ENCODE measurements around the gene AJUBA. TPM values are rescaled to one million over a fixed set of nuclear protein-coding genes. Genes with fewer than 3 reads are reported as not detected.

AJUBA gene
- total and polyA plus RNA-seq, 2 of the 8 experiments (the other 6 are each of a cell fraction or from before 2014, with no cell fraction given), result 33.1 to 46.0 TPM

DNA sequence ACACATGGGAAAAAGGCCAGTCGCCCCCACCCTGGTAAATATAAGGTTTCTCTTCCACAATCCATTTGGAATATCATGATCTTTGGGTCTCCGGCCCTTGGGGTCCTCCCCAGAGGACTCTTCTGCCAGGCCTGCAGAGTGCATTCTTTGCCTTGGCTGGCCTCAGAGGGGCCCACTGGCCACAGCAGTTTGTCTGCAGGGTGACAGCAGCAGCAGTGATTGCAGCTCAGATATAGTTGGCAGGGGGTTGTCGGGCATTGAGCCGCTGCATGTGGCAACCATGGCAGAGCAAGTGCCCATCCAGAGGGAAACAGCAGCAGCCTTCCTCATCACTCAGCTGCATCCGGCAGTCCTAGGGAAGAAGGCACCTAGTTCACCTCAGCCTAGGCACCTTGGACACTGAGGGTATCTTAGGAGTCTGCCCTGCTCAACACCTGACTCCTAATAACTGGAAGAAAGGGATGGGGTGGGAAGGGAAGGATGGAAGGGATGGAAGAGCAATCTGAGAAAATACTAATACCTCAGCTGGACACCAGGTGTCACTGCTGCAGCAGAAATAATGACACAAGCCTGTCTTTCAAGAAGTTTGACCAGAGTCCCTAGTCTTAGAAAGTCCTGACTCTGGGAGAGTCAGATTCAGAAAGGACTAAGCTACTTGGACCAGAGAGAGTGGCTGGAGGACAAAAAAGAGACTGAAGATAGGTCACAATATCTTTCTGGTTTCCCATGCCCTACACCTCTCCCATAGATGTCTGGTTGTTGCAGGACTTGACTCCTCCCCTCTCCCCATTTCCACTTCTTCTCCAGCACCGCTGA, 8.9 kb downstream of the AJUBA start:
- Histone ChIP-seq H3K27me3 (replicated peaks in 1 of 4; ENCODE audit: control insufficient read depth in 3 of 4, extremely low read depth in 1 of 4, insufficient read depth in 3 of 4, low read length in 3 of 4) (no peaks in the 10 kb centered on the region), H3K4me1 (replicated peaks in 1 of 4; ENCODE audit: control insufficient read depth in 3 of 4, insufficient read depth in 4 of 4, low read length in 3 of 4) (peaks cover 13 to 20% (median 18%) of the 10 kb centered on the region in 4 experiments), H2AK5ac (ENCODE audit: low read depth, low read length) (no peak overlapping the region), H3K4ac (replicated peaks; ENCODE audit: insufficient read length, low read depth, low read length) (no peak overlapping the region), H3K9me3 (ENCODE audit: insufficient read depth in 2 of 2, low read depth in 1 of 2, low read length in 1 of 2) (no peaks in the 10 kb centered on the region), H4K20me1 (replicated peaks in 1 of 2; ENCODE audit: control insufficient read depth in 1 of 2, insufficient read depth in 2 of 2, low read length in 2 of 2) (peaks cover 0 to 4% of the 10 kb centered on the region in 2 experiments), H3K14ac (ENCODE audit: insufficient read length) (no peak overlapping the region), H4K91ac (replicated peaks; ENCODE audit: insufficient read length, low read length) (no peak overlapping the region), H2AFZ (ENCODE audit: low read length) (no peak overlapping the region), H2BK120ac (replicated peaks; ENCODE audit: low read depth, low read length) (no peak overlapping the region), H2BK20ac (ENCODE audit: low read length) (0 out of 2 replicates have a peak overlapping the region, but pooled peaks have one; percentile 76), H2BK15ac (ENCODE audit: low read length) (no peak overlapping the region), H4K5ac (ENCODE audit: insufficient read length, low read depth, low read length) (no peak overlapping the region), H2BK5ac (ENCODE audit: low read depth, low read length) (peak overlapping the region; percentile 53; the same call in 1 of the 2 replicates), H4K8ac (ENCODE audit: extremely low read depth, insufficient read depth, low read length) (no peak overlapping the region), H2BK12ac (ENCODE audit: low read depth, low read length) (no peak overlapping the region), H3K4me2 (ENCODE audit: insufficient read depth in 1 of 2, low read depth in 2 of 2, low read length in 2 of 2) (no peak overlapping the region), H3K27ac (ENCODE audit: low read depth, low read length) (no peak overlapping the region), H3K18ac (ENCODE audit: extremely low read depth, low read length) (no peak overlapping the region), H3K79me2 (ENCODE audit: control insufficient read depth in 1 of 2, insufficient read depth in 2 of 2, low read length in 2 of 2) (peaks cover 0 to 18% of the 10 kb centered on the region in 2 experiments; a peak in 2 of 4 replicates), H3K4me3 (ENCODE audit: extremely low read depth in 1 of 4, insufficient read depth in 2 of 4, low read depth in 3 of 4, low read length in 4 of 4) (no peak overlapping the region), H3K23ac (ENCODE audit: insufficient read length) (no peak overlapping the region), H3K79me1 (ENCODE audit: low read depth, low read length) (no peaks in the 10 kb centered on the region; the same call in 1 of the 2 replicates), H3K56ac (replicated peaks; ENCODE audit: insufficient read length, low read depth, low read length) (no peak overlapping the region), H3K36me3 (ENCODE audit: control insufficient read depth in 2 of 4, insufficient read depth in 4 of 4, low read length in 3 of 4) (peaks cover 17 to 74% (median 43%) of the 10 kb centered on the region in 4 experiments), H3K23me2 (ENCODE audit: low read depth, low read length) (no peaks in the 10 kb centered on the region; the same call in 1 of the 2 replicates), H3K9ac (replicated peaks in 1 of 4; ENCODE audit: extremely low read depth in 1 of 4, low read depth in 3 of 4, low read length in 3 of 4) (no peak overlapping the region)
- FAIRE-seq, result peak; percentile 7
- POLR2A ChIA-PET (ENCODE audit: partially characterized antibody), result interaction anchor here (0.6 to 9.7 kb wide), 14 partner anchors 10 to 207 kb away, joined by 3 to 118 read pairs (median 5); partner anchors contain the start of genes AJUBA, HAUS4, OXA1L and PRMT5
- DNase-seq (ENCODE audit: low read depth in 1 of 2, low spot score in 2 of 2), result peak in 1 of 2 experiments; percentile 66
- CTCF ChIA-PET (ENCODE audit: partially characterized antibody), result interaction anchor here (0.7 to 7.7 kb wide), 40 partner anchors 10 to 611 kb away, joined by 3 to 175 read pairs (median 4); partner anchors contain the start of genes AJUBA, CDH24, HAUS4 and PSMB11
- 86% methylated on average over 6 of the region's 6 CpGs; no CpG with 5 or more reads in 1 of the 2 experiments for WGBS, 2 experiments (ENCODE audit: extremely low coverage in 1 of 2, insufficient coverage in 1 of 2, insufficient read length in 1 of 2, insufficient replicate concordance in 2 of 2, low coverage in 1 of 2, low lambda C conversion rate in 2 of 2, missing lambda C conversion rate in 1 of 2)
- TF ChIP-seq HDAC6 (IDR thresholded peaks at IDR 0.05; ENCODE audit: low read depth, low read length) (no peak), CREB1 (IDR thresholded peaks at IDR 0.05) (no peak), TAF1 (IDR thresholded peaks at IDR 0.05; ENCODE audit: low read depth, low read length) (no peak), NANOG (IDR thresholded peaks at IDR 0.05; ENCODE audit: insufficient read depth, low read depth, low read length, poor library complexity, severe bottlenecking) (no peak), TCF12 (IDR thresholded peaks at IDR 0.05; ENCODE audit: low read depth, low read length) (no peak), JUND (IDR thresholded peaks at IDR 0.05; ENCODE audit: low read length) (peak; percentile 27; the same call in 1 of the 2 replicates), ZNF274 (IDR thresholded peaks at IDR 0.05; ENCODE audit: borderline replicate concordance, extremely low read depth, low read length) (no peak), EGR1 (IDR thresholded peaks at IDR 0.05; ENCODE audit: borderline replicate concordance, low read depth, low read length) (no peak), SP1 (IDR thresholded peaks at IDR 0.05; ENCODE audit: low read depth, low read length) (no peak), CTBP2 (IDR thresholded peaks at IDR 0.05; ENCODE audit: borderline replicate concordance, insufficient read depth, insufficient read length, low read length) (no peak), HDAC2 (IDR thresholded peaks at IDR 0.05; ENCODE audit: borderline replicate concordance in 1 of 2, low read depth in 2 of 2, low read length in 2 of 2) (no peak), KDM5A (IDR thresholded peaks at IDR 0.05; ENCODE audit: low read length) (no peak)
